Lower lobe of right lung (tissue), 2 donors: ENCODE measurements around the gene PPP2R5C. TPM values are rescaled to one million over a fixed set of nuclear protein-coding genes. Genes with fewer than 3 reads are reported as not detected.

Source experiments
- ATAC-seq, 2 donors: fragments of 200-7000 bp; cut with Tn5 transposase; one replicate each; pipeline ENCODE4 v1.9.1; 2020 to 2022; ENCODE audit warnings: mild to moderate bottlenecking in 2 of 2, moderate library complexity in 2 of 2
- DNase-seq: peaks from one replicate; pipeline ENCODE4 v3.0.0-alpha.2; 2020
- H3K27ac ChIP-seq: fragments of 200-600 bp; one replicate; pipeline ENCODE4 v1.8.0; 2022
- H3K27me3 ChIP-seq: fragments of 200-600 bp; one replicate; pipeline ENCODE4 v1.8.0; 2022; ENCODE audit warnings: low read depth
- H3K36me3 ChIP-seq: fragments of 200-600 bp; one replicate; pipeline ENCODE4 v1.8.0; 2022; ENCODE audit warnings: mild to moderate bottlenecking
- H3K4me1 ChIP-seq: fragments of 200-600 bp; one replicate; pipeline ENCODE4 v1.8.0; 2022
- H3K4me3 ChIP-seq: fragments of 200-600 bp; one replicate; pipeline ENCODE4 v1.8.0; 2022; ENCODE audit warnings: mild to moderate bottlenecking
- H3K9me3 ChIP-seq: fragments of 200-600 bp; one replicate; pipeline ENCODE4 v1.8.0; 2022
- intact Hi-C: fragments of 100-400 bp; cut with DNase I; formaldehyde crosslinking; loops from one replicate; pipeline ENCODE4 v1.11.0; 2022
- total RNA-seq: library from RNA; stranded (reverse); fragmentation: NEBNext Ultra II Directional; extraction: Animal tissue kit (Norgen Biotek cat#: 25700); gene quantifications from one replicate; pipeline ENCODE4 v1.2.1, GENCODE V29; 2021
- TF ChIP-seq, protein P1 (sequence below): fragments of 200-600 bp; IDR thresholded peaks from one replicate; pipeline ENCODE4 v1.8.0; 2022; ENCODE audit warnings: antibody characterized with exemption, mild to moderate bottlenecking
- donor health status: DM: no; HTN: yes; CAD: no; lungs with severe emphysema.

Gene PPP2R5C
- total RNA-seq, 1 donor from 2014 or later: 160 TPM

DNA sequence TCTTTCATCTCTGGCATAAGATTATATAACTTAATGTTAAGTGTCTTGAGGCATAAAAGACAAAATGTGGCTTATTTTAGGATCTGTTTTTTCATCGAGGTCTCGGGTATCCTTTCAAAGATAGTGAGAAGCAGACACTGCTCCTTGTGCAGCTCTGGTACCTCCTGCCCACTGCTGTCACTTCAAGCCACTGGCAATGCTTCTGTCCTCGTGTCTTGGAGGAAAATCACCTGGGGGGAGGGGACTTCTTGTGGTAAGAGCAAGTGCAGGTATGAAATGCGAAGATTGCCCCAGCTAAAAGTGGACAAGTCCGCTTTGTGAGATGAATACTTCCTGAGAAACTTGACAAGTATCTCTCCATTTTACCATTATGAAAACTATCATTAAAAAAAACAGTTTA, 165.1 kb downstream of the PPP2R5C start:
- no peak overlapping the region for H3K27ac ChIP-seq
- TF ChIP-seq, protein P1, sequence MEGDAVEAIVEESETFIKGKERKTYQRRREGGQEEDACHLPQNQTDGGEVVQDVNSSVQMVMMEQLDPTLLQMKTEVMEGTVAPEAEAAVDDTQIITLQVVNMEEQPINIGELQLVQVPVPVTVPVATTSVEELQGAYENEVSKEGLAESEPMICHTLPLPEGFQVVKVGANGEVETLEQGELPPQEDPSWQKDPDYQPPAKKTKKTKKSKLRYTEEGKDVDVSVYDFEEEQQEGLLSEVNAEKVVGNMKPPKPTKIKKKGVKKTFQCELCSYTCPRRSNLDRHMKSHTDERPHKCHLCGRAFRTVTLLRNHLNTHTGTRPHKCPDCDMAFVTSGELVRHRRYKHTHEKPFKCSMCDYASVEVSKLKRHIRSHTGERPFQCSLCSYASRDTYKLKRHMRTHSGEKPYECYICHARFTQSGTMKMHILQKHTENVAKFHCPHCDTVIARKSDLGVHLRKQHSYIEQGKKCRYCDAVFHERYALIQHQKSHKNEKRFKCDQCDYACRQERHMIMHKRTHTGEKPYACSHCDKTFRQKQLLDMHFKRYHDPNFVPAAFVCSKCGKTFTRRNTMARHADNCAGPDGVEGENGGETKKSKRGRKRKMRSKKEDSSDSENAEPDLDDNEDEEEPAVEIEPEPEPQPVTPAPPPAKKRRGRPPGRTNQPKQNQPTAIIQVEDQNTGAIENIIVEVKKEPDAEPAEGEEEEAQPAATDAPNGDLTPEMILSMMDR: no peak
- no peak overlapping the region for H3K4me3 ChIP-seq
- intact Hi-C loops: no loop called here
- ATAC-seq (no peak), DNase-seq (peak; percentile 7)
- H3K9me3 ChIP-seq: no peaks in the 10 kb centered on the region
- H3K36me3 ChIP-seq: peaks cover 63% of the 10 kb centered on the region
- peaks cover 8% of the 10 kb centered on the region for H3K4me1 ChIP-seq
- no peaks in the 10 kb centered on the region for H3K27me3 ChIP-seq

DNA sequence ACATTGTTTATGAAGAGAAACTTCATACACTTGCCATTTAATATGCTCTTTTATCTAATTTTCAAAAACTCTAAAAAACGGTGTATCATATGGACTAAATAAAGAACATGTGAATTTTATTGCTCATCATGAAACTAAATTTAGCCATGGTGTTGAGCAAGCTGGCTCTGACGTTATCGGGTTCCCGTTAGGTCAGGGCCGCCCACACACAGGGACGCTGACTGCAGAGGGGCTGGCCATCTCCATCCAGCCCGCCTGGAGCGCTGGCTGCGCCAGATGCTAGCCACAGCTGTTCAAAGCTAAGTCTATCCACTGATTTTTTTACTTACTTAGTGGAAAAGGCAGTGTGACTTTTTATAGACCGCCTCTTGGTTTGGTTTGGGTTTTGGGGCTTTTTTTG, 166.3 kb downstream of the PPP2R5C start:
- H3K27me3 ChIP-seq: no peaks in the 10 kb centered on the region
- peaks cover 50% of the 10 kb centered on the region for H3K36me3 ChIP-seq
- TF ChIP-seq, protein P1: no peak
- peak; percentile 87 for DNase-seq
- peaks cover 8% of the 10 kb centered on the region for H3K4me1 ChIP-seq
- intact Hi-C loops: no loop called here
- H3K4me3 ChIP-seq: no peak overlapping the region
- H3K27ac ChIP-seq: peak overlapping the region; percentile 51
- no peaks in the 10 kb centered on the region for H3K9me3 ChIP-seq
- peak; percentile 82 to 94 for ATAC-seq

DNA sequence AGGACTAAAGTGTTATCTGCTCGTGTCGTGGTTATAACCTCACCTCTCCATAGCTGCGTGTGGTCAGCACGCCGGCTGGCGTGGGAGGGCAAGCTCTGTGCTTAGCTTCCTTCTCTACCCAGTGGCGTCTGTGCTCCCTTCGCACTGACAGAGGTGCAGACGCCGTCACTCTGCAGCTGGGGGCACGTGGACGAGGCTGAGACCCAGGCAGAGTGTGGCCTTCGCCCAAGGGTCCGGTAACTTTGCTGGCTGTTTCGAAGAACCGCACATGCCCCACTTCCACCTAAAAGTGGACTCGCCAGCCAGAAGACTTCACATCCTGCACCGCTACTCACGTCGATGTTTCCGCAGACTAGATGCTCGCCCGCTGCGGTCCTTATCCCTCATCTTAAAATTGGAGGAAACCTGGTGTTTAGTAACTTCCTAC, 166.9 kb downstream of the PPP2R5C start:
- Histone ChIP-seq H3K36me3 (peaks cover 45% of the 10 kb centered on the region), H3K9me3 (no peaks in the 10 kb centered on the region), H3K4me3 (no peak overlapping the region), H3K27ac (peak overlapping the region; percentile 51), H3K4me1 (peaks cover 8% of the 10 kb centered on the region), H3K27me3 (no peaks in the 10 kb centered on the region)
- intact Hi-C loops: no loop called here
- ATAC-seq (peak; percentile 34), DNase-seq (peak; percentile 48)
- TF ChIP-seq, protein P1: no peak

DNA sequence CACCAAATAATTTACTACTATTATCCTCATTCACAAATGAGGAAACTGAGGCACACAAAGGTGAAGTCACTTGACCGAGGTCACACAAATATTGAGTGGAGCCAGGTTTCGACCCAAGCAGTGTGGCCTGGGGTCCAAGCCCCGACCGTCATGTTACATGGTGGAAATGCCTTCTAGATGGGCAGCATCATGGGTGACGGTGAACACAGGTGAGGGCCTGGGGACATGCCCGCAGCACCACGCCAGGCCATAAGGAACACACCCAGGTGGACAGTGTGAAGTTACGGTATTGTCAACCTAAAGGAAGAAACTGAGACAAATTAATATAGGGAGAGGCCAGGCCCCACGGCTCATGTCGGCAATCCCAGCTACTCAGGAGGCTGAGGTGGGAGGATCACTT, 167.6 kb downstream of the PPP2R5C start:
- H3K4me3 ChIP-seq: no peak overlapping the region
- TF ChIP-seq, protein P1: no peak
- peaks cover 40% of the 10 kb centered on the region for H3K36me3 ChIP-seq
- H3K27me3 ChIP-seq: no peaks in the 10 kb centered on the region
- no peak overlapping the region for H3K27ac ChIP-seq
- H3K9me3 ChIP-seq: no peaks in the 10 kb centered on the region
- DNase-seq (peak; percentile 17), ATAC-seq (no peak)
- intact Hi-C loops: no loop called here
- H3K4me1 ChIP-seq: peaks cover 8% of the 10 kb centered on the region

DNA sequence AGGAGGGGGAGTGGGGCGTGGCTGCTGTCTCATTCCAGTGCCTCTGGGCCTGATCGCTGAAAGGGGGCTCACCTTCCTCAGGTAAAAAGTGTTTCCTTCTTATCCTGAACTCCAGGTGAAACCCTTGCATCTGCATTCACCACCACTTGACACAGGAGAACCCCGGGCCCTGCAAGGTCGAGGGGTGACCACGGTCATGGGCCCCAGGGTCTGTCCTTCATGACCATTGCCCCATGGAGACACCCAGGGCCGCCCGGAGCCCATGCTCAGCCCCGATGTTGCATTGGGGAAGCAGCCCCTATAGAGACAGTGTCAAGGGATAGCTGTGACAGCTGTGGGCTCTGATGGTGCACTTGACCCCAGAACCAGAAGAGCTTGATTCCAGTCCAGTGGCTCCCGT, 168.4 kb downstream of the PPP2R5C start:
- H3K9me3 ChIP-seq: no peaks in the 10 kb centered on the region
- DNase-seq (peak; percentile 28), ATAC-seq (peak in 1 of 2 donors; percentile 5)
- H3K27ac ChIP-seq: no peak overlapping the region
- no peak overlapping the region for H3K4me3 ChIP-seq
- TF ChIP-seq, protein P1: no peak
- no peaks in the 10 kb centered on the region for H3K27me3 ChIP-seq
- peaks cover 8% of the 10 kb centered on the region for H3K4me1 ChIP-seq
- intact Hi-C loops: no loop called here
- H3K36me3 ChIP-seq: peaks cover 31% of the 10 kb centered on the region

DNA sequence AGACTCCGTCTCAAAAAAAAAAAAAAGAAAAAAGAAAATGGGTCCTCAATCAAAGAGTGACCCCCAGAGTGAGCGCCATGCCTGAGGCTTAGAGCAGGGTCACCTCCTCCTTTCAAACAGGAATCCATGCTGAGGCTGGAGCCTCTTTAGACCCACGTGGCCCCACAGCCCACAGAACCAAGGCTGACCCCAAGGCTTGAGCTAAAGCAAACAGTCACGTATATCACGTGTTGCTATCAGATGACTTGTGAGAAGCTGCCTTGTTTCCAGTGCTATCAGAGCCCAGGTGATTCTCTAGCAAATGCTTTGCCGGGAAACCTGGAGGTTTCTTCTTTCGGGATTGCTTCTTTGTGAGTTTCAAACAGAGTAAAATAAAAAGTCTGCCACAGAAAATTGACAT, 171.2 kb downstream of the PPP2R5C start:
- H3K4me1 ChIP-seq: peaks cover 3% of the 10 kb centered on the region
- peaks cover 12% of the 10 kb centered on the region for H3K36me3 ChIP-seq
- no peak overlapping the region for H3K27ac ChIP-seq
- intact Hi-C loops: no loop called here
- H3K9me3 ChIP-seq: no peaks in the 10 kb centered on the region
- no peak overlapping the region for H3K4me3 ChIP-seq
- H3K27me3 ChIP-seq: peaks cover 4% of the 10 kb centered on the region
- DNase-seq: peak; percentile 12
- TF ChIP-seq, protein P1: no peak
- no peak for ATAC-seq
